GM18505 (cell line): ENCODE data around the gene CCDC201.

Experiments used
- ATAC-seq: cut with Tn5 transposase; IDR thresholded peaks from one replicate; pipeline ENCODE4 v1.9.1; 2021; ENCODE audit not compliant: unreplicated experiment
- POLR2A ChIP-seq: IDR thresholded peaks from 4 replicates; pipeline ENCODE4 v1.6.1; 2011; ENCODE audit warnings: borderline replicate concordance; ENCODE audit not compliant: insufficient read depth, insufficient read length; ENCODE audit errors: extremely low read depth

The CCDC201 gene

GRCh38 chr7:45910855-45911254 lies 38.0 kb upstream of the CCDC201 start:
- no peak for ATAC-seq
- TF ChIP-seq POLR2A = no peak

- no peak for ATAC-seq
- TF ChIP-seq POLR2A = no peak
Observed at GRCh38 chr7:45909561-45909960, 36.7 kb upstream of the CCDC201 start.

- ATAC-seq = no peak
- TF ChIP-seq POLR2A = no peak
Observed at GRCh38 chr7:45902820-45903219, 29.9 kb upstream of the CCDC201 start.

- TF ChIP-seq POLR2A = no peak
- no peak for ATAC-seq
Observed at GRCh38 chr7:45901566-45901965, 28.7 kb upstream of the CCDC201 start.

- TF ChIP-seq POLR2A = no peak
- ATAC-seq = no peak
Observed at GRCh38 chr7:45898222-45898621, 25.3 kb upstream of the CCDC201 start.

- no peak for ATAC-seq
- TF ChIP-seq POLR2A = no peak
Observed at GRCh38 chr7:45897042-45897690, 24.3 kb upstream of the CCDC201 start.

GRCh38 chr7:45894665-45895062 lies 21.8 kb upstream of the CCDC201 start:
- no peak for TF ChIP-seq POLR2A
- no peak for ATAC-seq

- no peak for TF ChIP-seq POLR2A
- no peak for ATAC-seq
Observed at GRCh38 chr7:45893996-45894664, 21.2 kb upstream of the CCDC201 start.

GRCh38 chr7:45893374-45893995 lies 20.6 kb upstream of the CCDC201 start:
- ATAC-seq = no peak
- no peak for TF ChIP-seq POLR2A

- no peak for TF ChIP-seq POLR2A
- ATAC-seq = no peak
Observed at GRCh38 chr7:45892407-45893035, 19.6 kb upstream of the CCDC201 start.

GRCh38 chr7:45891462-45892402 lies 18.9 kb upstream of the CCDC201 start:
- TF ChIP-seq POLR2A = no peak
- ATAC-seq = no peak

GRCh38 chr7:45890902-45891461 lies 18.1 kb upstream of the CCDC201 start:
- ATAC-seq = no peak
- TF ChIP-seq POLR2A = no peak
